Lung microvascular endothelial cell (primary cell): ENCODE data around the gene AQR. TPM values are rescaled to one million over a fixed set of nuclear protein-coding genes. Genes with fewer than 3 reads are reported as not detected.
"Not testable (repeated sequence)": the region's sequence is repeated elsewhere in the genome, so short reads cannot be mapped to it uniquely, and the experiment has no call there.

Source experiments
- DNase-seq, 2 donors: peaks; one replicate each; pipeline versions ENCODE4 v3.0.0 to v3.0.0-alpha.2; 2010; ENCODE audit warnings: low read depth in 2 of 2
- total RNA-seq: library from RNA; depleted of rRNA; stranded (reverse); fragments of >200 nt; gene quantifications from 2 replicates; pipeline ENCODE4 v1.2.1, GENCODE V29; 2014

Gene AQR
- total RNA-seq, 1 donor from 2014 or later = 16.1 TPM

- DNase-seq = peak; percentile 18 to 69
Observed at GRCh38 chr15:34813446-34814190, 155.9 kb downstream of the AQR start.

GRCh38 chr15:34812868-34813365 lies 156.6 kb downstream of the AQR start:
- not testable (repeated sequence) for DNase-seq

GRCh38 chr15:34812369-34812768 lies 157.2 kb downstream of the AQR start:
- peak in 1 of 2 donors; percentile 7 for DNase-seq

GRCh38 chr15:34810443-34811129 lies 159.0 kb downstream of the AQR start:
- DNase-seq = peak in 1 of 2 donors; percentile 87

- no peak for DNase-seq
Observed at GRCh38 chr15:34809186-34809585, 160.4 kb downstream of the AQR start.

GRCh38 chr15:34808016-34808415 lies 161.5 kb downstream of the AQR start:
- peak in 1 of 2 donors; percentile 37 for DNase-seq

GRCh38 chr15:34807241-34807640 lies 162.3 kb downstream of the AQR start:
- not testable (repeated sequence) for DNase-seq

GRCh38 chr15:34804776-34805175 lies 164.8 kb downstream of the AQR start:
- no peak for DNase-seq

GRCh38 chr15:34804113-34804512 lies 165.4 kb downstream of the AQR start:
- DNase-seq = no peak

GRCh38 chr15:34802803-34803750 lies 166.5 kb downstream of the AQR start:
- DNase-seq = no peak

- DNase-seq = no peak
Observed at GRCh38 chr15:34802371-34802770, 167.2 kb downstream of the AQR start.

Other genes with a start within 250 kb of the AQR start
- not detected in 2 replicates for gene GJD2, start 214.7 kb downstream of the AQR start, total RNA-seq
- not detected in 2 replicates for gene ACTC1, start 174.2 kb downstream of the AQR start, total RNA-seq
- gene ZNF770, start 18.5 kb upstream of the AQR start, total RNA-seq = 15.7 and 25.0 TPM in 2 replicates
- not detected in 2 replicates for gene NANOGP8, start 115.6 kb upstream of the AQR start, total RNA-seq